Thyroid gland (tissue), 4 donors: ENCODE measurements around the gene SCN4A. TPM values are rescaled to one million over a fixed set of nuclear protein-coding genes. Genes with fewer than 3 reads are reported as not detected.
A peak's percentile ranks its signal among the peaks of the same experiment; 100 is the strongest.
"Not testable (repeated sequence)": the region's sequence is repeated elsewhere in the genome, so short reads cannot be mapped to it uniquely, and the experiment has no call there.

Experiments
- DNase-seq, 2 donors: peaks; one replicate each; pipeline ENCODE4 v3.0.0-alpha.2; 2019
- H3K27ac ChIP-seq, 3 donors: fragments of 200-600 bp; sonication (generic); 1 replicate in 2 of 3; 2 replicates in 1 of 3; pipeline ENCODE4 v1.5.1; 2016 to 2019; ENCODE audit warnings: mild to moderate bottlenecking in 1 of 3, moderate library complexity in 1 of 3
- H3K27me3 ChIP-seq: fragments of 200-600 bp; sonication (generic); one replicate; pipeline ENCODE4 v1.5.1; 2019
- H3K36me3 ChIP-seq, 2 donors: fragments of 200-600 bp; sonication (generic); one replicate each; pipeline ENCODE4 v1.5.1; 2016 to 2019
- H3K4me1 ChIP-seq, 2 donors: fragments of 200-600 bp; sonication (generic); one replicate each; pipeline ENCODE4 v1.5.1; 2017 to 2019
- H3K4me3 ChIP-seq, 3 donors: fragments of 200-600 bp; sonication (generic); replicated peaks in 1 of 3; 1 replicate in 2 of 3; 2 replicates in 1 of 3; pipeline ENCODE4 v1.5.1; 2016; ENCODE audit warnings: mild to moderate bottlenecking in 1 of 3
- H3K9me3 ChIP-seq: fragments of 200-600 bp; sonication (generic); one replicate; pipeline ENCODE4 v1.5.1; 2017
- CTCF ChIP-seq, 6 experiments: fragments of 200-600 bp in 3 of 6; fragments of 450-650 bp in 3 of 6; sonication (generic) in 3 of 6; IDR thresholded peaks; one replicate each; pipeline ENCODE4 v1.5.1; 2016 to 2019; ENCODE audit warnings: antibody characterized with exemption in 6 of 6, mild to moderate bottlenecking in 2 of 6, inconsistent platforms in 1 of 6, moderate library complexity in 1 of 6
- WGBS, 2 donors: methylation state at CpG; one replicate each; pipeline ENCODE4 v1.1.5; 2017; 5-methylcytosine and 5-hydroxymethylcytosine counted together
- intact Hi-C: fragments of 100-400 bp; cut with DNase I; formaldehyde crosslinking; loops from one replicate; pipeline ENCODE4 v1.15.1; 2023
- total RNA-seq, 4 donors: library from RNA; depleted of rRNA; stranded (reverse); fragments of >200 nt; gene quantifications; one replicate each; pipeline ENCODE4 v1.2.3, GENCODE V29; 2016

SCN4A gene
- total RNA-seq, 4 donors from 2014 or later, result 2.4 to 7.1 (median 4.0) TPM

DNA sequence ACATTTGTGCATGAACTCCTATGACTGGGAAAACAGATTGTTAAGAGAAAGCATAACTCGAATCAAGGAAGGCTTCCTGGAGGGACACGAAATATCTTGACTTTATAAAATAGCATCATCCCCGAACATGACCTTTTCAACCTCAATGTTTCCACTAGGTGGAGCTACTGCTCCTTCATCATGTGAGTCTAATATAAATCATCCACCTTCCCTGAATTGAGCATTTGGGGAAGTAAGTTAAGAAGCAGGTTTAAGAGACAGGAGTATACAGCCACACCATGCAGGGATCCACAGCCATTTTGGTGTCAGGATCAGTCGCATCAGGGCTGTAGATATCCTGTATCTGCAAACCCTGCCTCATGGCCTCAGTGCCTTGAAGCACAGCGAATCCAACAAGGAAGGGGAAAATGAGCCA, 68.9 kb downstream of the SCN4A start:
- DNase-seq, H3K4me3 ChIP-seq, H3K27me3 ChIP-seq, H3K27ac ChIP-seq, intact Hi-C loops, H3K36me3 ChIP-seq, H3K4me1 ChIP-seq, H3K9me3 ChIP-seq: not testable (repeated sequence)
- WGBS, 2 donors, result 29 to 40% methylated on average over 5 of the region's 5 CpGs
- TF ChIP-seq CTCF (IDR thresholded peaks at IDR 0.05), result peak in 3 of 6 experiments; percentile 35 to 38 (median 37)

DNA sequence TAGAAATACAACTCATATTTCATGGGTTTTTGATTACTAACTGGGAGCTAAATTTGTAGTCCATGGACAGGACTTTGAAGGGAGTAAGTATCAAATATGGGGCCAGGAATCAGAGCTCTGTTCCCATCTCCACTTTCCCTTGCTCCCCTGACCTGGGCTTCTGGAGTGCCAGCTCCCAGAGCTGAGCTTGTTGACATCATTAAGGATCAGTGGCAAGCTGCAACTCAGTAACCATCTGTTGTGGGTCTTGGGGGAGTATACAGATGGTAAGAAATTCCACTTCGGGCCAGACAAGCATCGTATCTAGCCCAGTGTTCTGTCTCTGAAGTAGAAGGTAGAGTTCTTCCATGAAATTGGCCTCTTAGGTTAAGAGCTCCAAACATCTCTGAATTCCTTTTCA, 70.7 kb downstream of the SCN4A start:
- H3K4me1 ChIP-seq, H3K9me3 ChIP-seq, H3K4me3 ChIP-seq, H3K36me3 ChIP-seq, intact Hi-C loops, H3K27me3 ChIP-seq, H3K27ac ChIP-seq, DNase-seq: not testable (repeated sequence)
- WGBS, 2 donors, result 80 to 84% methylated on average over 2 of the region's 2 CpGs

- H3K36me3 ChIP-seq, DNase-seq, H3K9me3 ChIP-seq, intact Hi-C loops, H3K27me3 ChIP-seq, H3K27ac ChIP-seq, H3K4me3 ChIP-seq, H3K4me1 ChIP-seq: not testable (repeated sequence)
- WGBS, 2 donors, result 85 to 89% methylated on average over 6 of the region's 6 CpGs
These were observed 73.6 kb downstream of the SCN4A start for GRCh38 chr17:63898899-63899798.

- DNase-seq, H3K27ac ChIP-seq, H3K27me3 ChIP-seq, H3K4me1 ChIP-seq, H3K36me3 ChIP-seq, H3K9me3 ChIP-seq, H3K4me3 ChIP-seq, intact Hi-C loops: not testable (repeated sequence)
- WGBS, 2 donors, result 77 to 88% methylated on average over 10 to 12 of the region's 14 CpGs
These were observed 76.0 kb downstream of the SCN4A start, which contains the start of gene CSH1 for GRCh38 chr17:63896524-63897354. Gene CSH1, minus strand, starts transcription at chr17:63896574. Its CDS starts 63 bp downstream, at chr17:63896511.

GRCh38 chr17:63894821-63895220, 77.9 kb downstream of the SCN4A start:
- DNase-seq, H3K4me3 ChIP-seq, H3K27me3 ChIP-seq, H3K9me3 ChIP-seq, H3K4me1 ChIP-seq, H3K36me3 ChIP-seq, H3K27ac ChIP-seq, intact Hi-C loops: not testable (repeated sequence)
- 83 to 84% methylated on average over 6 to 10 of the region's 10 CpGs for WGBS, 2 donors

DNA sequence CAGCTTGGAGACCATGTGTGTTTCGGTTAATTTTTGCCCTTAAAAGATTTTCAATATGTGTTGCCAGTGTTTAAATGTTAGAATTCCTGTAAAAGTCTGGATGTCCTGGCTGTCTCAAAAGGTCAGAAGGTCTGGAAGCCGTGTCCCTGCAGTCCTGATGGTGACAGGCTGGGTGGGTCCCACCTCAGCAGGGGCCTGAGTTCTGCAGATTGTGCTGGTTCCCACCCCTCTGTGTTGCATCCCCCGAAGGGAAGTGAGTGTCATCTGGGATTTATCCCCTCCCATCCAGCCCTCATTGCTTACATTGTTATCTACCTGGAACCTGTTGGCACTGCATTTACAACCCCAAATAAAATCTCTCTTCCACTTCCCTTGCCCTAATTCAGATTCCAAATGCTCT, 78.7 kb downstream of the SCN4A start:
- H3K27ac ChIP-seq, H3K4me1 ChIP-seq, intact Hi-C loops, H3K36me3 ChIP-seq, DNase-seq, H3K9me3 ChIP-seq, H3K4me3 ChIP-seq, H3K27me3 ChIP-seq: not testable (repeated sequence)
- 86 to 90% methylated on average over 3 of the region's 3 CpGs for WGBS, 2 donors

GRCh38 chr17:63892316-63893037, 80.2 kb downstream of the SCN4A start:
- H3K4me3 ChIP-seq, H3K36me3 ChIP-seq, H3K4me1 ChIP-seq, H3K27ac ChIP-seq, H3K9me3 ChIP-seq, H3K27me3 ChIP-seq, DNase-seq, intact Hi-C loops: not testable (repeated sequence)
- WGBS, 2 donors, result 69 to 74% methylated on average over 11 of the region's 11 CpGs
